T-helper 17 cell (primary cell): ENCODE data around the gene RPTOR. TPM values are rescaled to one million over a fixed set of nuclear protein-coding genes. Genes with fewer than 3 reads are reported as not detected.

ENCODE experiments used
- ATAC-seq: fragments of 150-1000 bp; cut with Tn5 transposase; 2 replicates; pipeline ENCODE4 v1.10.0; 2021; ENCODE audit warnings: mild to moderate bottlenecking, moderate library complexity
- DNase-seq, 3 donors: peaks; one replicate each; pipeline versions ENCODE4 v3.0.0 to v3.0.0-alpha.2; 2020 to 2021
- H3K9me3 ChIP-seq: one replicate; pipeline ENCODE4 v1.7.0; 2013; ENCODE audit warnings: low read length, mild to moderate bottlenecking; ENCODE audit not compliant: control insufficient read depth, poor library complexity, severe bottlenecking
- H3K27ac Mint-ChIP-seq: one replicate; pipeline ENCODE4 v1.8.0; 2022; ENCODE audit warnings: mild to moderate bottlenecking, moderate library complexity, mixed read lengths
- H3K27me3 Mint-ChIP-seq: one replicate; pipeline ENCODE4 v1.8.0; 2022; ENCODE audit warnings: mixed read lengths
- H3K36me3 Mint-ChIP-seq: one replicate; pipeline ENCODE4 v1.8.0; 2022; ENCODE audit warnings: low read depth, mixed read lengths
- H3K4me1 Mint-ChIP-seq: one replicate; pipeline ENCODE4 v1.8.0; 2022; ENCODE audit warnings: mild to moderate bottlenecking, mixed read lengths
- H3K4me3 Mint-ChIP-seq: one replicate; pipeline ENCODE4 v1.8.0; 2022; ENCODE audit warnings: mild to moderate bottlenecking, moderate library complexity, mixed read lengths
- total RNA-seq, 4 donors: library from RNA in 2 of 4; stranded (reverse) in 2 of 4; gene quantifications; one replicate each; pipeline ENCODE4 v1.2.3 and lab custom pipeline; 2022 to 2026

RPTOR gene
- total RNA-seq, 2 donors from 2014 or later: 55.1 to 61.5 TPM

- DNase-seq: no peak
- ATAC-seq: no peak
- peaks cover 4% of the 10 kb centered on the region for H3K36me3 Mint-ChIP-seq
- no peaks in the 10 kb centered on the region for H3K27me3 Mint-ChIP-seq
- no peaks in the 10 kb centered on the region for H3K9me3 ChIP-seq
- H3K27ac Mint-ChIP-seq: no peak overlapping the region
- H3K4me3 Mint-ChIP-seq: no peak overlapping the region
- H3K4me1 Mint-ChIP-seq: peaks cover 29% of the 10 kb centered on the region
These were observed 223.8 kb downstream of the RPTOR start for GRCh38 chr17:80768389-80768788.

GRCh38 chr17:80768936-80769335 lies 224.3 kb downstream of the RPTOR start:
- Mint-ChIP-seq H3K27ac (no peak overlapping the region), H3K27me3 (no peaks in the 10 kb centered on the region), H3K4me3 (no peak overlapping the region), H3K36me3 (peaks cover 4% of the 10 kb centered on the region), H3K4me1 (peaks cover 28% of the 10 kb centered on the region)
- H3K9me3 ChIP-seq: no peaks in the 10 kb centered on the region
- DNase-seq (no peak), ATAC-seq (no peak)

- Mint-ChIP-seq H3K4me3 (no peak overlapping the region), H3K4me1 (peaks cover 32% of the 10 kb centered on the region), H3K36me3 (peaks cover 4% of the 10 kb centered on the region), H3K27ac (no peak overlapping the region), H3K27me3 (no peaks in the 10 kb centered on the region)
- no peaks in the 10 kb centered on the region for H3K9me3 ChIP-seq
- no peak for DNase-seq
- no peak for ATAC-seq
These were observed 224.9 kb downstream of the RPTOR start for GRCh38 chr17:80769516-80769915.

GRCh38 chr17:80769936-80770625 lies 225.4 kb downstream of the RPTOR start:
- peaks cover 33% of the 10 kb centered on the region for H3K4me1 Mint-ChIP-seq
- no peak overlapping the region for H3K27ac Mint-ChIP-seq
- H3K4me3 Mint-ChIP-seq: no peak overlapping the region
- H3K9me3 ChIP-seq: no peaks in the 10 kb centered on the region
- peaks cover 4% of the 10 kb centered on the region for H3K36me3 Mint-ChIP-seq
- DNase-seq: no peak
- H3K27me3 Mint-ChIP-seq: no peaks in the 10 kb centered on the region
- no peak for ATAC-seq

GRCh38 chr17:80770881-80771611 lies 226.4 kb downstream of the RPTOR start:
- Mint-ChIP-seq H3K36me3 (peaks cover 4% of the 10 kb centered on the region), H3K4me3 (no peak overlapping the region), H3K4me1 (peaks cover 28% of the 10 kb centered on the region), H3K27me3 (no peaks in the 10 kb centered on the region), H3K27ac (no peak overlapping the region)
- ATAC-seq: no peak
- no peaks in the 10 kb centered on the region for H3K9me3 ChIP-seq
- no peak for DNase-seq

- H3K4me3 Mint-ChIP-seq: no peak overlapping the region
- DNase-seq: no peak
- no peaks in the 10 kb centered on the region for H3K9me3 ChIP-seq
- H3K4me1 Mint-ChIP-seq: peaks cover 25% of the 10 kb centered on the region
- ATAC-seq: no peak
- peaks cover 5% of the 10 kb centered on the region for H3K36me3 Mint-ChIP-seq
- H3K27me3 Mint-ChIP-seq: no peaks in the 10 kb centered on the region
- H3K27ac Mint-ChIP-seq: no peak overlapping the region
These were observed 227.0 kb downstream of the RPTOR start for GRCh38 chr17:80771612-80772005.

GRCh38 chr17:80772906-80773242 lies 228.2 kb downstream of the RPTOR start:
- H3K27me3 Mint-ChIP-seq: no peaks in the 10 kb centered on the region
- H3K9me3 ChIP-seq: no peaks in the 10 kb centered on the region
- ATAC-seq (no peak), DNase-seq (no peak)
- no peak overlapping the region for H3K27ac Mint-ChIP-seq
- no peak overlapping the region for H3K4me3 Mint-ChIP-seq
- H3K4me1 Mint-ChIP-seq: peaks cover 33% of the 10 kb centered on the region
- H3K36me3 Mint-ChIP-seq: peaks cover 9% of the 10 kb centered on the region

- no peaks in the 10 kb centered on the region for H3K27me3 Mint-ChIP-seq
These were observed 228.8 kb downstream of the RPTOR start for GRCh38 chr17:80773243-80773991.

GRCh38 chr17:80774146-80774545 lies 229.5 kb downstream of the RPTOR start:
- ATAC-seq: no peak
- H3K4me1 Mint-ChIP-seq: peaks cover 31% of the 10 kb centered on the region
- no peaks in the 10 kb centered on the region for H3K27me3 Mint-ChIP-seq
- H3K36me3 Mint-ChIP-seq: peaks cover 9% of the 10 kb centered on the region
- DNase-seq: no peak
- no peak overlapping the region for H3K4me3 Mint-ChIP-seq
- peak overlapping the region; percentile 83 for H3K27ac Mint-ChIP-seq
- no peaks in the 10 kb centered on the region for H3K9me3 ChIP-seq

More at GRCh38 chr17:80773243-80773991, 228.8 kb downstream of the RPTOR start:
- DNase-seq (no peak), ATAC-seq (no peak)
- Mint-ChIP-seq H3K4me3 (no peak overlapping the region), H3K36me3 (peaks cover 9% of the 10 kb centered on the region), H3K27ac (peak overlapping the region; percentile 83), H3K4me1 (peaks cover 33% of the 10 kb centered on the region)
- no peaks in the 10 kb centered on the region for H3K9me3 ChIP-seq

GRCh38 chr17:80774643-80775281 lies 230.1 kb downstream of the RPTOR start:
- H3K9me3 ChIP-seq: no peaks in the 10 kb centered on the region
- Mint-ChIP-seq H3K4me1 (peaks cover 31% of the 10 kb centered on the region), H3K36me3 (peaks cover 9% of the 10 kb centered on the region), H3K4me3 (peak overlapping the region; percentile 85), H3K27me3 (no peaks in the 10 kb centered on the region), H3K27ac (peak overlapping the region; percentile 83)
- ATAC-seq (peak; percentile 51), DNase-seq (no peak)

GRCh38 chr17:80775863-80776262 lies 231.2 kb downstream of the RPTOR start:
- no peak overlapping the region for H3K4me3 Mint-ChIP-seq
- ATAC-seq: no peak
- no peaks in the 10 kb centered on the region for H3K27me3 Mint-ChIP-seq
- DNase-seq: no peak
- H3K27ac Mint-ChIP-seq: no peak overlapping the region
- H3K4me1 Mint-ChIP-seq: peaks cover 38% of the 10 kb centered on the region
- H3K9me3 ChIP-seq: no peaks in the 10 kb centered on the region
- peaks cover 9% of the 10 kb centered on the region for H3K36me3 Mint-ChIP-seq

GRCh38 chr17:80777274-80777673 lies 232.6 kb downstream of the RPTOR start:
- no peaks in the 10 kb centered on the region for H3K9me3 ChIP-seq
- ATAC-seq: no peak
- H3K4me3 Mint-ChIP-seq: no peak overlapping the region
- H3K36me3 Mint-ChIP-seq: peaks cover 5% of the 10 kb centered on the region
- no peaks in the 10 kb centered on the region for H3K27me3 Mint-ChIP-seq
- peaks cover 37% of the 10 kb centered on the region for H3K4me1 Mint-ChIP-seq
- DNase-seq: no peak
- peak overlapping the region; percentile 65 for H3K27ac Mint-ChIP-seq

- ATAC-seq: no peak
- H3K36me3 Mint-ChIP-seq: peaks cover 5% of the 10 kb centered on the region
- DNase-seq: no peak
- no peaks in the 10 kb centered on the region for H3K27me3 Mint-ChIP-seq
- peaks cover 47% of the 10 kb centered on the region for H3K4me1 Mint-ChIP-seq
- H3K4me3 Mint-ChIP-seq: no peak overlapping the region
- no peaks in the 10 kb centered on the region for H3K9me3 ChIP-seq
- peak overlapping the region; percentile 92 for H3K27ac Mint-ChIP-seq
These were observed 234.1 kb downstream of the RPTOR start for GRCh38 chr17:80778716-80779115.
